NCI-H2171 treated with DMSO at 0.1 percent for 48 hours (cell line): ENCODE measurements around the gene NLE1.
"Not testable (repeated sequence)": the region's sequence is repeated elsewhere in the genome, so short reads cannot be mapped to it uniquely, and the experiment has no call there.

Source experiments
- DNase-seq: peaks from one replicate; lab custom pipeline; 2025; lab: John Stamatoyannopoulos, UW

NLE1 gene

DNA sequence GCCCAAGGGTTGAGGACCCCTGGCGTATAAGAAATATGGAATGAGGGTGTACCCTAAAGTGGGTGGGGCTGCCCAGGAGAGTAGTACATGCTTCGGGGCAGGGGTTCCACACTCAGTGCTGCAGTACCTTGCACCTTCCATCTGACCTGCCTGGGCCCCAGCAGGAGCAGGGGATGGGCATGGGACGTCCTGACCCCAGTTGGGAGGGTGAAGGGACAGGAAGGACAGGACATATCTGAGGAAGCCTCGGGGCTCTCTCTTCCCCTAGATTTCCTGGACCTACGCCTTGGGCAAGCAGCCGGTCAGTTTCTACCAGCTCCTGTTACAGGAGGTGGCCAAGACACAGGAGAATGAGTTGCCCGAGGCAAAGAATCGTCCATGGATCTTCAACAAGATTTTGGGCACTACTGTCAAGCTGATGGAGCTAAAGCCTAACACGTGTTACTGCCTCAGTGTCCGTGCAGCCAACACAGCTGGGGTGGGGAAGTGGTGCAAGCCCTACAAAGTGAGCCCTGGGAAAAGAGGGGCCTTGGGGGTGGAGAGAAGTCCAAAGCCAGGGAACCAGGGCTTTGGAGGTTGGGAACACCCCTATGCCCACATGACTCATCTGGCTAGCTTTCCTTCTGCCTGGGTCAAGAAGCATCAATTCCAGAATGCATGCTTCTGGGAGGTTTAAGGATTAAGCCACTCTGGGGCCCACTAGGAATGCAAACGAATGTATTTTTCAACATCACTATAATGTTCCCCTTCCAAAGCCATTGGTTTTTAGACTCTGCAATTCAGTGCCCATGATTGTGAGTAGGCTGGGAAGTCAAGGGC is 12.7 kb downstream of the NLE1 start:
- no peak for DNase-seq

GRCh38 chr17:35127751-35128514 is 14.2 kb downstream of the NLE1 start:
- no peak for DNase-seq

DNA sequence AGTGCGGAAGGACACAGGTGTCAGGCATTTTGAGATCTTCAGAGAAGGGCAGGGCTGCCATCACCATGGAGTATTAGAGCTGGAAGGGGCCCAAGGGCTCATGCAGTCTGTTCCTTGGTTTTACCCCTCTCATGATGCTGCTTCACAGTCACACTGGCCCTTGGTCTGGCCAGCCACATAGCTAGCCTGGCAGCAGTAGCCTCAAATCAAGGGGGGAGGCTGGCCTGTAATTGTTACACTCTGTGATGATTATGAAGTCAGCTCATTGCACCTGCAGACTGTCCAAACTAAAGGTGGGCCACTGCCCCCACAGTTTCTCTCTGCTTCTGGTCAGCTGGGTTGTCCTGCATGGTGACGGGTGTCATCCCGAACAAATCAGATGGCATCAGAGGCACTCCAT is 20.8 kb downstream of the NLE1 start, which contains the start of gene FNDC8:
Gene FNDC8, plus strand, starts transcription at position 301 of the 400 bp plus-strand sequence. Its CDS starts 79 bp downstream, at position 380.
- DNase-seq: no peak

DNA sequence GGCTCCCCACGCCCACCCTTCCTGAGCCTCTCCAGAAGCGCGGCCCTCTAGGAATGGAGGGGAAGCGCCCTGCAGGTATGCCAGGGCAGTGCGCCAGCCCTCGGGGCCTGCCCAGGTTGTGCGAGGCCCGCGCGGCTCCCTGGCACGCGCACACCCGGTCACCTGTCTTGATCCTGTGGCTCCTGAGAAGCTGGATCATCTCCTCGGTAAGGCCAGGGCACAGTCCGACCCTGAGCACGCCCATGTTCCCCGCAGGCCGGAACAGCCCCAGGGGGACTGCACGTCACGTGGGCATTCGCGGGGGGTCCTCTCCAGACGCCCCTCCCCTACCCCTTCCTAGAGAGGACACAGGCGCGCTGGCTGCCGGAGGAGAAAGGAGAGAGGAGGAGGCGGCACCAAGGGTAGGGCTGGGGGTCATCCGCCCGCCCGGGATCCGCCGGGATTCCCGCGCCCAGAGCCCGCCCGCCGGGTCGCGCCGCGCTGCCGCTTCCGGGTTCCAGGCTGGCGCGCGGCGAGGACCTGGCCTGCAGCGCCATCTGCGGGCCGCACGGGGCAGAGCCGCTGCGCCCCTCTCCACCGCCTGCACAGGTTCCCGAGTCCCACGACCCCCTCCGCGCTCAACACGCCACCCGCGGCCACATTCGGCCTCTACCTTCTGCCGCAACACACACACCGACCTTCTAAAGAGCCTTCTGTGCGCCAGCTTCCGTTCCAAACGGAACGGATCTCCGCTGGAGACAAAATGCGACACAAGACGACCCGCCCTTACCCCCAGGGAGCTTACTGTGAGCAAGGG is 22.5 kb downstream of the NLE1 start, which contains the start of gene RAD51D:
Gene RAD51D, minus strand, starts transcription at position 491 of the 796 bp plus-strand sequence. Its CDS starts 247 bp downstream, at position 244.
- peak; percentile 83 for DNase-seq

GRCh38 chr17:35117984-35118383 is 24.1 kb downstream of the NLE1 start:
- peak; percentile 35 for DNase-seq

DNA sequence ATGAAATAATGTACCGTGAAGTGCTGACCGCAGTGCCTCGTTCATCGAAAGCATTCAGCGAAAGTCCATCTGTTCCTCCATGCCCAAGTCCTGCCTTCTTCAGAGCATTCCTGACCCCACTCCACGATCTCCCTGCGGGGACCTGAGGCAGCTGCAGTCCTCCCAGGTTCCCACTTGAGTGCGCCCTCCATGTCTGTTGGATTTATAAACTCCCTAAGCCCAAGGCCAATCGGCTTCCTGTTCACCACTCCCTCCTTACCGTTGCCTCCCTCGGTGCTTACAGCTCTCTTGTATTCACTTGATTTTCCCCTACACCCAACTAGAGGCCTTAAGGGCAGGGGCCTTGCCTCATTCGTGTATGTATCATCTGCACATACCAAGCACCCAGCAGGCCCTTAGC is 25.3 kb downstream of the NLE1 start:
- DNase-seq: no peak

- DNase-seq: not testable (repeated sequence)
Measured at GRCh38 chr17:35110791-35111190, 31.3 kb downstream of the NLE1 start.

- DNase-seq: no peak
Measured at GRCh38 chr17:35104844-35105450, 37.2 kb downstream of the NLE1 start.

- no peak for DNase-seq
Measured at GRCh38 chr17:35103271-35103670, 38.8 kb downstream of the NLE1 start.

GRCh38 chr17:35101725-35102124 is 40.4 kb downstream of the NLE1 start:
- no peak for DNase-seq

DNA sequence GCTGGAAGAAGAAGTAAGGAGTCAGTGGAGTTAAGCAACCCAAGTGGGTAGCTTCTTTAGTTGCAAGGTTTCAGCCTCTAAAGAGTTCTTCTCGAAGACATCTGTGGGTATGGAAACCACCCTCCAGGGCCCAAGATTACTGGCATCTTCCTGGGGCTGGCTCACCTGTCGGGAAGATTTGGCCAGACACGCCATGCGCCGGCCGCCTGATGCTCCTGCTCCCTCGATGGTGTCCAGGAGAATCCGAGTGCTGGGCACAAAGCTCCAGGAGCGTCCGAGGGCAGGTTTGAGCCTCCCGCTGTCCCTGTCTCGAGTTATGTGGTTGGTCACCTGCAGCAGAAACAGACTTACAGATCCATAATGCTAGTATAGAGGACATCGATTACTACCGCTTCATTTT is 41.1 kb downstream of the NLE1 start:
- no peak for DNase-seq

- no peak for DNase-seq
Measured at GRCh38 chr17:35099908-35100307, 42.2 kb downstream of the NLE1 start.

- DNase-seq: no peak
Measured at GRCh38 chr17:35097776-35098175, 44.3 kb downstream of the NLE1 start.

DNA sequence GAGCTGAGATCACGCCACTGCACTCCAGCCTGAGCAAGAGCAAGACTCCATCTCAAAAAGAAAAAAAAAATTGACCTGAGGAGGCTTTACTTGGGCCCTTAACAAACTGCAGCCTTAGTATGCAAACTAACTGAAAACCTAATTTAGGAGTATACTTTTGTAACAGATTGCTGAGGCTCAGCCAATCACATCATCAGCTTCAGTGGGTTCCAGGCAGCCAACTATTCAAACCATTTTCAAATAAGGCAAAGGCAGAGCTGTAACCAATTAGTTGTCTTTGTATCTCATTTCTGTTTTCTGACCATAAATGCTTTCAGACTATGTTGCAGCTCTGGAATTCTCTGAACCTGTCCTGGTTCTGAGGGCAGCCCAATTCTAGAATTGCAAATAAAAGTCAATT is 46.4 kb downstream of the NLE1 start:
- DNase-seq: no peak

DNA sequence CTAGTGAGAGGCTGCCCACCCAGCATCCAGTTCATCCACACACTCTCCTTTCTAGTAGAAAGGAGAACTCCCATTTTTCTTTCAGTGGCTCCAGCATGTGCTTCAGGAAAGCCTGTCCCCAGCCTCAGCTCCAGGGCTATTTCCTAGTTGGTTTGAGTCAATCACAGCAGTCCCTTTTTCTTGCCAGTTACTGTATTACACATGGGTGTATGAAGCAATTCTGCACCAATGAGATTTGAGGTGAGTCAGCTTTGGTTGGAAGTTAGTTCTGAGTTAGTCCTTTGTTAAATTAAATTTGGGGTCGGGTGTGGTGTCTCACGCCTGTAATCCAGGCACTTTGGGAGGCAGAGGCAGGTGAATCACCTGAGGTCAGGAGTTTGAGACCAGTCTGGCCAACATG is 47.2 kb downstream of the NLE1 start:
- no peak for DNase-seq

GRCh38 chr17:35090707-35091106 is 51.4 kb downstream of the NLE1 start:
- not testable (repeated sequence) for DNase-seq

DNA sequence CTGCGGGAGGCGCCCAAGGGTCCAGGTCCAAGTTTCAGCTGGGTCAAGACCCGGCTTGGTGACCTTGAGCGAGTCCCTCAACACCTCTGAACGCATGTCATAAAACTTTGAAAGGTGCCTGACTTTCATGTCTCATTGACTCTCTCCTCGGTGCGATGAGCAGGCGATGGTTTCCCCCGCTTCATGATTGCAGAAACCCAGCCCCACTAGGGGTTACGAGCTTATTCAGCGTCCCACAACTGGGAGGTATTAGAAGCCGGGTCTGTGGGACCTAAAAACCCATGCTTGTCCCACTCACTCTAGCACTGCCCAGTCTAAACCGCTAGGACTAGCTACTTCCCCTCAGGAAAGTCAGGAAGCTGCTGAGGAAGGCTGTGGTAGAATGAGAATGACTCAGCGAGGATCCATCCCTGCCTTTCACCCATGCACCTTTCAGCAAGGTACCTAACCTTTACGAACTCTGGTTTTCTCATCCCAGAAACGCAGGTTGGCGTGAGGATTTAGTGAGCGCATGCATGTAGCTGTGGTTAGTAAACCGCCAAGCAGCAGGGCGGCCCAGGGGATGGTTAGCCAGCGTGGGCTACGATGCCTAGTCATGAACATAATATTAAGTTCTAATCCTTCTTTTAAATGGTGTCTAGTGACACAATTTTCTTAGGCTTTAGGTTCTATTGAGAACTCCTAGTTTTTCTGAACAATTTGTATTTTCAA is 52.4 kb downstream of the NLE1 start:
- peak; percentile 34 for DNase-seq

DNA sequence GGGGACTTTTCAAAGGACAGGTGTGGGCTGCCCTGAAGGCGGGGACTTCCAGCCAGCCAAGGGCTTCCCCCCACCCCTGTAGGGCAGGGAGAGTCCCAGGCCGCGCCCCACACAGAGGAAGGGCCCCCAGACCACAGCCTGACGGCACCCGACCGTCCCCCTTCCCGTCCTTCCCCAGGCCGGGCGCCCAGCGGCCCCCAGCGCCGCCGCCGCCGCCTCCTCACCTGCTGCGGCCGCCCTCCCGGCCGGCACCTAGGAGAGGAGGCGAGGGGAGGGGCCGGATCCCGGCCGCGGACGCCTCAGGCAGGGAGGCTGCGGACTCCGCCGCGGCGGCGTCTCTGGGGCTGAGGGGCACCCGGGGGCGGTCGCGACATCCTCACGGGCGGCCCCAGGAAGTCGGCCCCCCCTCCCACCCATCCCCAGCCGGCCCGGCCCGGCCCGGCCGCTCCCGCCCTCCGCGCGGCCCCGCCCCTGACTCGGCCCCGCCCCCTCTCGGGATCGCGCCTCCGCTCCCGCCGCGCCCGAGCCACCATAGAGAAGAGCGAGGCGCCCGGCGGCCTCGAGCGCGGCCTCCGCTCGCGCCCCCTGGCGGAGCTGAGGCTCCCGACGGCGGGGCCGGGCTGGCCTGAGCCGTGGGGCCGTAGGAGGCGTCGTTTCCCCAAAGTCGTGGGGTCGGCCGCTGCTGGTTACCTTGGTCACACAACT is 53.1 kb downstream of the NLE1 start:
- DNase-seq: peak; percentile 62

- peak; percentile 54 for DNase-seq
Measured at GRCh38 chr17:35088356-35088880, 53.7 kb downstream of the NLE1 start.

DNA sequence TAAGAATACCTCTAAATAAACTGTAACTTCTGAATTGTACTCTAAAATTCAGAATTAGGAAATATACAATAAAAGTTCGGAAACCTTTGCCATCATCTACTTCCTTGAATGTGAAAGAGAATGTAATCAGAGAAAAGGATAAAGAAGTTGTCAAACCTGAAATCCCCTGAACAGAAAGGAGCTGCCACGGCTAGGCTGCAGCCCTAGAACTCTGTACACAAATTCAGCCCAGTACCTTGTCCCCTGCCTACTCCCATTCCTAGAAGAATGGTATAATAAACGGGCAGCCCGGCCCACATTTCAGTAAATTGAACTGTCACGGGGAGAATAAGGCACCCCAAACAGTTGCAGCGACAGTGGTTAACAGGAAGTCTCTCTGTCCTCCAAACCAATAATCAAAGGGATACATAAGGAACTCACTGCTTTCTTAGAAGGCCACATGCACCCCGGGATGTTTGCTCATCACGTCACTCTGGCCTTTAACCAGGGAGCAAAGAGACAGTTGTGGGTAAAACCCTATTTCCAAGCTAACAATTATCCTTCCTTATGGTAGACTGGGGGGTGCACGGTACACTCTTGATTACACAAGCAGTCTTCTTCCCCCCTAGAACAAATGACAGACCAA is 54.3 kb downstream of the NLE1 start:
- no peak for DNase-seq
